SK-N-SH treated with all-trans-retinoic acid at 6 μM for 48 hours (cell line): ENCODE data around the gene TBC1D3B.
"Not testable (repeated sequence)": the region's sequence is repeated elsewhere in the genome, so short reads cannot be mapped to it uniquely, and the experiment has no call there.

Experiments used
- ATAC-seq: fragments of 200-7000 bp; cut with Tn5 transposase; 3 replicates; pipeline ENCODE4 v1.9.1; 2020; ENCODE audit warnings: mild to moderate bottlenecking, moderate library complexity
- ARNTL ChIP-seq: fragments of 450-650 bp; formaldehyde crosslinking; IDR thresholded peaks from 2 replicates; pipeline ENCODE4 v1.5.0; 2020; ENCODE audit warnings: low read depth, mild to moderate bottlenecking, moderate library complexity, borderline replicate concordance
- BACH2 ChIP-seq: fragments of 250-450 bp; sonication (Bioruptor Pico); IDR thresholded peaks from 2 replicates; pipeline ENCODE4 v1.9.0; 2021; ENCODE audit warnings: mild to moderate bottlenecking, borderline replicate concordance
- ESRRG ChIP-seq: fragments of 250-450 bp; sonication (Bioruptor Pico); IDR thresholded peaks from 2 replicates; pipeline ENCODE4 v1.6.1; 2021; ENCODE audit warnings: mild to moderate bottlenecking
- GLIS3 ChIP-seq: fragments of 250-450 bp; sonication (Bioruptor Pico); IDR thresholded peaks from 2 replicates; pipeline ENCODE4 v1.5.0; 2020; ENCODE audit warnings: mild to moderate bottlenecking, moderate library complexity
- ISL1 ChIP-seq: fragments of 250-450 bp; sonication (Bioruptor Pico); IDR thresholded peaks from 2 replicates; pipeline ENCODE4 v2.1.2; 2022; ENCODE audit warnings: mild to moderate bottlenecking, moderate library complexity
- OSR1 ChIP-seq: fragments of 250-450 bp; sonication (Bioruptor Pico); IDR thresholded peaks from 2 replicates; pipeline ENCODE4 v1.8.0; 2022; ENCODE audit warnings: moderate library complexity, mild to moderate bottlenecking, inconsistent platforms
- RARB ChIP-seq: fragments of 250-450 bp; sonication (Bioruptor Pico); IDR thresholded peaks from 2 replicates; pipeline ENCODE4 v1.8.0; 2021; ENCODE audit warnings: mild to moderate bottlenecking, moderate library complexity
- TCF4 ChIP-seq: fragments of 250-450 bp; sonication (Bioruptor Pico); IDR thresholded peaks from 2 replicates; pipeline ENCODE4 v1.8.0; 2021; ENCODE audit warnings: mild to moderate bottlenecking, moderate library complexity, borderline replicate concordance
- TOX ChIP-seq: fragments of 250-450 bp; sonication (Bioruptor Pico); IDR thresholded peaks from 2 replicates; pipeline ENCODE4 v1.8.0; 2021; ENCODE audit warnings: mild to moderate bottlenecking, moderate library complexity, borderline replicate concordance
- ZC3H10 ChIP-seq: fragments of 250-450 bp; sonication (Bioruptor Pico); IDR thresholded peaks from 2 replicates; pipeline ENCODE4 v1.5.1; 2021; ENCODE audit warnings: mild to moderate bottlenecking, moderate library complexity
- ZFP3 ChIP-seq: fragments of 250-450 bp; sonication (Bioruptor Pico); IDR thresholded peaks from 2 replicates; pipeline ENCODE4 v1.5.0; 2020; ENCODE audit warnings: mild to moderate bottlenecking, moderate library complexity
- ZFP30 ChIP-seq: fragments of 450-650 bp; formaldehyde crosslinking; IDR thresholded peaks from 2 replicates; pipeline ENCODE4 v1.5.0; 2022; ENCODE audit warnings: mild to moderate bottlenecking, moderate library complexity
- ZNF70 ChIP-seq: fragments of 450-650 bp; formaldehyde crosslinking; IDR thresholded peaks from 2 replicates; pipeline ENCODE4 v1.5.0; 2020; ENCODE audit warnings: mild to moderate bottlenecking, moderate library complexity
- TF ChIP-seq, protein P1 (sequence below): fragments of 250-450 bp; sonication (Bioruptor Pico); IDR thresholded peaks from 2 replicates; pipeline ENCODE4 v1.5.1; 2021; ENCODE audit warnings: mild to moderate bottlenecking, moderate library complexity
- TF ChIP-seq, protein P2 (sequence below): fragments of 250-450 bp; sonication (Bioruptor Pico); IDR thresholded peaks from 2 replicates; pipeline ENCODE4 v1.5.0; 2020; ENCODE audit warnings: mild to moderate bottlenecking, moderate library complexity

The TBC1D3B gene

DNA sequence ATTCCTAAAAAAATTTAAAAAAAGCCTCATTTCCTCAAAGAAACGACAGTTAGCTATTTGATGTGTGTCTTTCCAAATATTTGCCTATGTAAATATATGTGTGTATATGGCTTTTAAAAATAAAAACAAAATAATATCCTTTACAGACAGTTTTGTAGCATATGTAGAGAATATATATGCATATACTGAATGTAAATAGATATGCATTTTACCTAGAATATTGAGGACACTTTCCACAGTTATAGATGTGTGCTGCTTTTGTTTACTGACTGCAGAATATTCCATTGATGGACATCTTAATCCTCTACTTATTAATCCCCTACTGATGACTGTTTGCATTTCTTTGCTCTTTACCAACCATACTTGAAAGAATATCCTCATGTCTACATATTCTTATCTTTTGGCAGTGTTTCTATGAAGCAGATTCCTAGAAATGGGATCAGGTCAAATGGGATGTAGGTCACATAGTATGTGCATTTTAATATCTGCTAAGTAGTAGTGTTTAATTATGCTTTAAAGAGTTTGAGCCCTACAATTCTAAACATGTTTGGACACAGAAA, 16.9 kb upstream of the TBC1D3B start (continued):
- TF ChIP-seq, protein P1, sequence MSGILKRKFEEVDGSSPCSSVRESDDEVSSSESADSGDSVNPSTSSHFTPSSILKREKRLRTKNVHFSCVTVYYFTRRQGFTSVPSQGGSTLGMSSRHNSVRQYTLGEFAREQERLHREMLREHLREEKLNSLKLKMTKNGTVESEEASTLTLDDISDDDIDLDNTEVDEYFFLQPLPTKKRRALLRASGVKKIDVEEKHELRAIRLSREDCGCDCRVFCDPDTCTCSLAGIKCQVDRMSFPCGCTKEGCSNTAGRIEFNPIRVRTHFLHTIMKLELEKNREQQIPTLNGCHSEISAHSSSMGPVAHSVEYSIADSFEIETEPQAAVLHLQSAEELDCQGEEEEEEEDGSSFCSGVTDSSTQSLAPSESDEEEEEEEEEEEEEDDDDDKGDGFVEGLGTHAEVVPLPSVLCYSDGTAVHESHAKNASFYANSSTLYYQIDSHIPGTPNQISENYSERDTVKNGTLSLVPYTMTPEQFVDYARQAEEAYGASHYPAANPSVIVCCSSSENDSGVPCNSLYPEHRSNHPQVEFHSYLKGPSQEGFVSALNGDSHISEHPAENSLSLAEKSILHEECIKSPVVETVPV (CRISPR knock-in tag): no peak
- no peak for TF ChIP-seq ESRRG (CRISPR knock-in tag)
- no peak for TF ChIP-seq GLIS3 (CRISPR knock-in tag)
- no peak for TF ChIP-seq ZC3H10 (CRISPR knock-in tag)
- no peak for TF ChIP-seq ARNTL (CRISPR knock-in tag)
- no peak for TF ChIP-seq ZFP30 (CRISPR knock-in tag)
- TF ChIP-seq RARB (CRISPR knock-in tag): no peak
- TF ChIP-seq OSR1 (CRISPR knock-in tag): no peak
- TF ChIP-seq BACH2 (CRISPR knock-in tag): no peak
- TF ChIP-seq TOX (CRISPR knock-in tag): no peak
- no peak for TF ChIP-seq TCF4 (CRISPR knock-in tag)

DNA sequence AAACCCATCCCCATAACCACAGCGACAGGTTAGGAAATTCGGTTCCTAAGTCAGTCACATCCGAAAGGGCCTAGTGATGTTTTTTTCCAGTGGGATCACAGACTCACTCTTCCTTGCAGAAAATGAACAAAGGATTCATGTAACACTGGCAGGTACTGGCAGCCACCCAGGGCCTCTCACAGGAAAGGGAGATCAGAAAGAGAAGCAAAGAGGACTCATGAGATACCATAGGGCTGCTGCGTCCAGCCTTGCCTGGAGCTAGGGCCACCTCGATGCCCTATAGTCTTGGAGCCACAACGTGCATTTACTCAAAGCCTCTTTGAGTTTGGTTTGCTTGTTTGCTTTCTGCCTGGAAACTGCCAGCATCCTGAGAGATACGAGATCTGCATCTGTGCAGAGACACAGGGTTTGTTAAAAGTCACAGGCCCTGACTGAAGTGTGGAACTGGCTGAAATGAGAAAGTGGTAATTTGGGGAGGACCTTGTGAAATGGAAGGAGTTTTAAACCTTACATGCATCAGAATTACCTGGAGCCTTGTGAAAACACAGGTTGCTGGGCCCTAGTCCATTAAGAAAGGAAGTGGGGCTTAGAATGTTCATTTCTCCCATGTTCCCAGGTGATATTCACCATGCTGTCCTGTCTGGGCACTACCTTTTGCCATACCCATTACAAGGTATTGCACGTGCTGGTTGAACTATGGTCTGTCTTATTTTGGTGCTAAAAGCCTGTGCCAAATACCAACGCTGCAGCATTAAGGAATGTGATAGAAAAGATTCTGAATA, 14.3 kb upstream of the TBC1D3B start:
- not testable (repeated sequence) for ATAC-seq

DNA sequence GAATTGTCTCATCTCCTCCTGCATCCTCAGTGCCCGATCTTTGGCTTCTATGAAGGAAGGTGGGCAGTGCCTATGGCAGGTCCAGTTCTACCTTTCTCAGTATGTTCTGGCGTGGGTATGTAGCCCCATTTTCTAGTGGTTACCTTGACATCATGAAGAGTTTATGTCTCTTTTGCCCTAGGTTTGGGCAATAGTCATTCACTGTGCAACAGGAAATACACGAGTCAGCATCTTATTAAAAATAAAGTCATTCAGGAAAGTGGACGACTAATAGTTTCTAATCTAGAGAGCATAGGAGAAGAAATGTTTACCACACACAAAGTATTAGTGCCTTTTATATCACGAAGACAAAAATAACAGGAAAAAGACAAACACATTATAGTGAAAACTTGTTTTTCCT, 13.6 kb upstream of the TBC1D3B start:
- not testable (repeated sequence) for ATAC-seq

DNA sequence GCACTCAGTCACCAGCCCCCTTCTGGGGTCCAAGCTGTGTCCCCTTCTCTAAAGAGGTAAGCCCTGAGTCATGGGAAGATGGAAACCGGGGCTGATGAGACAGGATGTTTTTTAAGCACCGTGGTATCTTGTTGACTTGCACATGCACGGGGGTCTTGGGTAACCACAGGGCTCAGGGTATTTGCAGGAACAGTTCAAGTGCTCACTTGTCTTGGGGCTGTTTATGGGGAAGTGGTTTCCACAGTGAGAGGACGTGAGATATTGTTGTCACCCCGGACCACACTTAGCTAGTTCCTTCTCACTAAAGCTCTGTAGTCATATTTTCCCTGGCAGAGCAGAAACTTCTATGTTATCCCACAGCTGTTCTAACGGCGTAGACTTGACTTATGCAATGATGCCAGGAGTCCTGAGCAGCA, 12.5 kb upstream of the TBC1D3B start:
- ATAC-seq: no peak
- TF ChIP-seq ISL1 (CRISPR knock-in tag) (no peak), ESRRG (CRISPR knock-in tag) (no peak), BACH2 (CRISPR knock-in tag) (no peak), TCF4 (CRISPR knock-in tag) (no peak), ZFP3 (no peak)
- TF ChIP-seq, protein P2, sequence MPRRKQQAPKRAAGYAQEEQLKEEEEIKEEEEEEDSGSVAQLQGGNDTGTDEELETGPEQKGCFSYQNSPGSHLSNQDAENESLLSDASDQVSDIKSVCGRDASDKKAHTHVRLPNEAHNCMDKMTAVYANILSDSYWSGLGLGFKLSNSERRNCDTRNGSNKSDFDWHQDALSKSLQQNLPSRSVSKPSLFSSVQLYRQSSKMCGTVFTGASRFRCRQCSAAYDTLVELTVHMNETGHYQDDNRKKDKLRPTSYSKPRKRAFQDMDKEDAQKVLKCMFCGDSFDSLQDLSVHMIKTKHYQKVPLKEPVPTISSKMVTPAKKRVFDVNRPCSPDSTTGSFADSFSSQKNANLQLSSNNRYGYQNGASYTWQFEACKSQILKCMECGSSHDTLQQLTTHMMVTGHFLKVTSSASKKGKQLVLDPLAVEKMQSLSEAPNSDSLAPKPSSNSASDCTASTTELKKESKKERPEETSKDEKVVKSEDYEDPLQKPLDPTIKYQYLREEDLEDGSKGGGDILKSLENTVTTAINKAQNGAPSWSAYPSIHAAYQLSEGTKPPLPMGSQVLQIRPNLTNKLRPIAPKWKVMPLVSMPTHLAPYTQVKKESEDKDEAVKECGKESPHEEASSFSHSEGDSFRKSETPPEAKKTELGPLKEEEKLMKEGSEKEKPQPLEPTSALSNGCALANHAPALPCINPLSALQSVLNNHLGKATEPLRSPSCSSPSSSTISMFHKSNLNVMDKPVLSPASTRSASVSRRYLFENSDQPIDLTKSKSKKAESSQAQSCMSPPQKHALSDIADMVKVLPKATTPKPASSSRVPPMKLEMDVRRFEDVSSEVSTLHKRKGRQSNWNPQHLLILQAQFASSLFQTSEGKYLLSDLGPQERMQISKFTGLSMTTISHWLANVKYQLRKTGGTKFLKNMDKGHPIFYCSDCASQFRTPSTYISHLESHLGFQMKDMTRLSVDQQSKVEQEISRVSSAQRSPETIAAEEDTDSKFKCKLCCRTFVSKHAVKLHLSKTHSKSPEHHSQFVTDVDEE (CRISPR knock-in tag): no peak

DNA sequence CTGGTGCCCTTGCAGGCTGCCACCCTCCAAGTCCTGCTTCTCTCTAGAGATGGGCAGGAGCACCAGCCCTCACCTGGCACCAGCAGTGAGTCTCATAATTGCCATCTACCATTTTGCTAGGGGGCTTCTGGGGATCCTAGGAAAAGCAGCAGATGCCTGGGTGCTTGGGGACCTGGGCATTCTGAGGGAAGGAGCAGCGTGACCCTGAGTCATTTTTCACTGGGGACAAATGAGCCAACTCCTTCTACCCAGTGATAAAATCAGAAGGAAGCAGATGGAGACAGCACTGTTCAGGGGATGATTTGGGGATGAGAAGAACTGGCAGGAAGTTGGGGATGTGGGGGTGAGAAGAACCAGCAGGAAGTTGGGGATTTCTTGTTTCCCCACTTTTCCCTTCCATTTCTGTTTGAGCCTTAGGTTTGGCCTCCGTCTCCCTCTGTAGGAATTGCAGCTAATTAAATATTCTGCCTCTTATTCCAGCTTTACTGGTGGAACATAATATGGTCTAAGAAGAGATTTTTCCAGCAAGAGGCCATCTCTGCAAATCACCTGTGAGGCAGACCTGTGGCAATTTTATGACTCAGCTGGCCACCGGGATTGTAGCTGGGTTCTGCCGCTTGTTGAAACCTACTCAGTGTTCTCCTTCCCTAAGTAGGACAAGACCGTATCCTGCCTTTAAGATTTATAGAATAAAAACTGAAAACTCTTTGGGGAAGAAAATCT, 11.7 kb upstream of the TBC1D3B start:
- ATAC-seq: not testable (repeated sequence)

DNA sequence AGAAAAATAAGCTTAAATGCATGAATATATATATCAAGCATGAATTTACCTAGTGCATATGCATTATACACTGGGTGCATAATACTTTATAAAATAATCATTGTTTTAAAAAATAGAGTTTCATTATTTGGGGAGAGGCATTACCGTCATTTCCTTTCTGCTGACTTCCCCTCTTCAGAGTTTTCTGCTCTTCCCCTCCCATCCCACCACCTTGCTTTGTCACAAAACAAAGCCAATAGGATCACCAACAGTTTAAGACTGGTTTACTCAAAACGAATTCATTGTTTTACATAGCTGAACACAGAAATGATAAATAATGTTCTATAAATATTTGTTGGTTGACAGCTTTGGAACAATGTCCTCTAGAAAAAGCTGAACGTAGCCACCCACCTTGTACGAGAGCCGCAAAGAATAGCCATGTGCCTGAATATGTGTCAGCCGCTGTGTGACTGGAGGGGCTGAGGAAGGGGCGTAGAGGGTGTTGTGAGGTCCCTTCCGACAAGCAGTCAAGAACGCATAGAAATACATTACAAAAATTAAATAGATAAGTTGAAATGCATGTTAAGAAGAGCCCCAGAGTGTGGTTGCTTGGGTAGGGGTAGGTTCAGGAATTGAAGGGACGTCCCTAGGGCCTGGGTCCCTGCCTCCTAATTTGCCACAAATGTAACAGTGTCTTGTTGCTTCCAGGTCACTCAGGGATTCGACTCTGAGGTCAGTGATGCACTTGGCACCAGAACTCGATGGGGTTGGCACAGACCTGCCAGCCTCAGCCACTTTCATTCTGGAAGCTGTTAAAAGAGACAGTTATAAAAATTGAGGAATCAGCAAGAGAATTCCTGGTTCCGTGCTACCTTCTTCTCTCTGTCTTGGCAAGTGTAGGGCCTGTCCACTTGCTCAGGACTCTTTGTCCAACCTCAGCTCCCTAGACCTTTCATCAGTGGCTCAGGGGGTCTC, 10.7 kb upstream of the TBC1D3B start:
- not testable (repeated sequence) for ATAC-seq

DNA sequence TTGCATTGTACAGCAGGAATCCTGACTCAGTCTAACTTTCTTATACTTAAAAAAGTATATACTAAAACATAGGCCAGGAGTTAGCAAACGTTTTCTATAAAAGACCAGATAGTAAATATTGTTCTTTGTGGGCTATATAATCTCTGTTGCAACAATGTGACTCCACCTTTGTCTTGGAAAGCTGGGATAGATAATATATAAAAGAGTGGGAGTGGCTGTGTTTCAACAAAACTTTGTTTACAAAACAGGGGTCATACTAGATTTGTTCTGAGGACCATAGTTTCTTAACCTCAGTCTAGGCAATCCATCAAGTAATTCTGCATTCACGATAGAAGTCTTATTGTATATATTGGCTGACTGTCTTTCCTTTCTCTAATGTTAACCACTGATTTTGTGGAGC, 9.0 kb upstream of the TBC1D3B start:
- no peak for ATAC-seq
- TF ChIP-seq, protein P1 (CRISPR knock-in tag): no peak
- TF ChIP-seq ZFP3 (no peak), RARB (CRISPR knock-in tag) (no peak), ZNF70 (CRISPR knock-in tag) (no peak), OSR1 (CRISPR knock-in tag) (no peak), TOX (CRISPR knock-in tag) (no peak), ESRRG (CRISPR knock-in tag) (no peak)
- TF ChIP-seq, protein P2 (CRISPR knock-in tag): no peak
